Measurements from ENCODE around the gene EWSR1.
"Not testable (repeated sequence)": the region's sequence is repeated elsewhere in the genome, so short reads cannot be mapped to it uniquely, and the experiment has no call there.

EWSR1 gene

DNA sequence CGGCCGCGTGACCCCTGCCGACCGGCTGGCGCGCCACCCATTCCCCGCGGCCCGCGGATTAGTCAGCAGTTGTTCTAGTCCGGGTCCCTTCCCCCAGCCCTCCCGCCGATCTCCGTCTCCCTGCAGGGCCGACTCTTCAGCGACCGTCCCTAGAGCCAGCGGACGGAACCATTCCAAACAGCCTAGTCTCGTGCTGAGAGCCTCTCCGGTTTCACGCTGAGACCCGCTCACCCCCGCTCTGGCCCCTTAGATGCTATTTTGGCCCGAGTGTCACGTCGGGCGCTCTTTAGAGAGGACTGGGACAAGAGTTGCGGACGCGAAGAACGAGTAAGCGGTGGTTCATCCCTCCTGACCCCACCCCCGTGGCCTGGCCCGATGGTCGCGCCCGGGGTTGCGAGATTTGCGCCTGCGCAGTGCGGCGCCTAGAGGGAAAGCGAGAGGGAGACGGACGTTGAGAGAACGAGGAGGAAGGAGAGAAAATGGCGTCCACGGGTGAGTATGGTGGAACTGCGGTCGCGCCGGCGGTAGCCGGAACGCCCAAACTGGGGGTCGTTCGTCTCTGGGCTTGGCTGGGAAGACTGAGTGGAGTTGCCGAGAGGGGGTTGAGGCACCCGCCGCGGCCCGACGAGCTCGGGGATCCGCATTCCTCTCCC lies at the start of gene EWSR1, which contains the start of gene RHBDD3:
EWSR1 (plus strand) TSS at position 411 of the 653 bp plus-strand sequence; CDS start at position 480, 69 bp downstream.
RHBDD3 (minus strand) TSS at position 124 of the 653 bp plus-strand sequence. CDS start 2,355 bp downstream, outside the sequence.
- peak; percentile 98 to 99 for DNase-seq
- TF ChIP-seq POLR2A (IDR thresholded peaks at IDR 0.05; ENCODE audit: low read length) = peak; percentile 92
- no peak for TF ChIP-seq GATA1 (IDR thresholded peaks at IDR 0.05; ENCODE audit: low read depth, low read length)

DNA sequence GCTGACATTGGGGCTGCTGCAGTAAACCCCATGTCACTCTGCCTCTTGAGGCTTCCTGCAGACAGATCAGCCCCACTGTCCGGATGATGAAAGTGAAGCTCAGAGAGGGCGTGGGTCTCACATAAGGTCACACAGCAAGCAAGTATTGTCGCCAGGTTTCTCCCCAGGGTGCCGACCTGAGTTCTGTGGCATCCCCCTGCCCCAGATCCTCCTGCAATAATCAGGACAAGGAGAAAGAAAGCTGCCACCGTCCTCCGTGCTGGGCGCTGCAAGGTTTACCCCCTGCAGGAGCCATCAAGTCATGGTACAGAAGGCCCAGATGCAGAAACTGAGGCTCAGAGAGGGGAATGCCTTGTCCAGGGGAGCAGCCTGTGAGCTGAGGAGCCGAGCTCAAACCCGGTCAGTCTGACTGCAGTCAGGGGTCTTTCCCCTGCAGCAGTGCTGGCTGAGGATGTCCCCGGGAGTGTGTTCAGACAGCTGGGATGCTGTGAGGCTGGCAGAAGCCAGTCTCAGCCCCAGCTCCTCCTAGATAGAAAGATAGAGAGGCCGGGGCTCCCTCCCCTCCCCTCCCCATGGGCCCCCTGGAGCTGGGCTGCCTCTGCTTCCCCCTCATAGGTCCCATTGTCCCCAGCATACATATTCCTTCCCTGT lies 49.2 kb upstream of the EWSR1 start:
- DNase-seq = no peak
- peak; percentile 40 for TF ChIP-seq POLR2A (IDR thresholded peaks at IDR 0.05; ENCODE audit: low read length)
- no peak for TF ChIP-seq GATA1 (IDR thresholded peaks at IDR 0.05; ENCODE audit: low read depth, low read length)

DNA sequence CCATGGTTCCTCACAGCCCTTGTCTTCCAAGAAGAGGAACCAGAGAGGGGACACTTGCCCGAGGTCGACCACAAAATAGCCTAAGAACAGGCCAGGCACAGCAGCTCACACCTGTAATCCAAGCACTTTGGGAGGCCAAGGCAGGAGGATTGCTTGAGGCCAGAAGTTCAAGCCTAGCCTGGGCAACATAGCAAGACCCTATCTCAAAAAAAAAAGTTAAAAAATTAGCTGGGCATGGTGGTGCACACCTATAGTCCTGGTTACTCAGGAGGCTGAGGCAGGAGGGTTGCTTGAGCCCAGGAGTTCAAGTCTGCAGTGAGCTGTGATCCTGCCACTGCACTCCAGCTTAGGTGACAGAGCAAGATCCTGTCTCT lies 48.7 kb upstream of the EWSR1 start:
- DNase-seq = not testable (repeated sequence)

DNA sequence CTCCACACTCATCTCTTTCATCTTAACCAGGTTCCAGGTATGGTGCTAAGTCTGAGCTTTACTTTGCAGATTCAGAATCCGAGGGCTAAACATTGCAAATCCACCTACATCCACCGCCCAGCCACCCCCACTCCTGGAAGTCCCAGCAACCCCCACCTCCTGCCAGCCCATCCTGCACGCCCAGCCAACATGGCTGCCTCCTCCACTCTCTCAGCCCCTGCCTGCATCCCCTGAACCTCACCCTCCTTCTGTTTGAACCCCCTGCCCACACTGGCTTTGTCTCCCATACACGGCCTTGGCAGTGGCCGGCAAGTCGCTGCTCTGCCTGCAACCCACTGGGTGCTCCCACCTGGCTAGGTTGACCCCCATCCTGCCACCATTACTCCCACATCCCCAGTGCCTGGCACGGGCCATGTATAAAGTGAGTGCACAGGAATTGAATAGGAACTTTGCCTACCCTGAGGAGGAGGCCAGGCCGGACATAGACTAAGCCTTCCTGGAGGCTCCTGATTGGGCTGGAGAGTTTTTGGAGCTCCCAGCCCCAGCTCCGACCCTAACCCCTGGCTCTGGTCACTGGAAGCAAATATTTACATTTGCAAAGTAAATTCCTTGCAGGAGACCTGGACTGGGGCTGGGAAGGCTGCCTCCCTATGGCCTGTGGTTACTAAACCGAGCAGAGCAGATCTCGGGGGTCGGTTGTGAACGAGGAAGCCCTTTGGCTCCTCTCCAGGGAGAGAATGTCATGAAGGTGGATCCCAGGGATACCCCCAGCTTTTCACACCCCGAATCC lies 48.0 kb upstream of the EWSR1 start:
- TF ChIP-seq POLR2A (IDR thresholded peaks at IDR 0.05; ENCODE audit: low read length) (peak; percentile 33), GATA1 (IDR thresholded peaks at IDR 0.05; ENCODE audit: low read depth, low read length) (no peak)
- no peak for DNase-seq

GRCh38 chr22:29224121-29224858 lies 43.8 kb upstream of the EWSR1 start:
- no peak for DNase-seq

DNA sequence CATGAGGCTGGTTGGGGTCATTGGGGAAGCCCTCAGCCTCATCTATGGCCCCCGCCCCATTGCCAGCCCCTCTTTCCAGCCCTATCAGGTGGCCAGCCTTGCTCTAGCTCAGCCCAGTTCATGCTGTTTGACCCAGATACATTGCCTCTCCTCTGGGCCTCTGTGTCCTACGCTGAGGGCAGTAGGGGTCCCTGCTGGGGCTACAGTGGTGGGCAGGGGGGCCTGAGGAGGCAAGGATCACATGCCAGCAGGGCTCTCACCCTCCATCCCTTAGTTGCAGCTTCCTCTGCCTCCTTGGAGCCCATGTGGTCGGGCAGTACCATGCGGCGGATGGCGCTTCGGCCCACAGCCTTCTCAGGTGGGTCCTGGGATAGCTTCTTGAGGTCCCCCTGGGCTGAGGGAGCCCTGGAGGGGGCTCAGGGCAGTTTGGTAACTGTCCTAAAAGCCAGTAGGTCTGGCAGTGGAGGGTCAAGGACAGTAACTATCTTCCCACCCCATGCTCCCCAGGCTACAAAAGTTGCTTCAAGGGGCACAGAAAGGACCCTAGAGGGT lies 43.1 kb upstream of the EWSR1 start:
- no peak for TF ChIP-seq POLR2A (IDR thresholded peaks at IDR 0.05; ENCODE audit: low read length)
- TF ChIP-seq GATA1 (IDR thresholded peaks at IDR 0.05; ENCODE audit: low read depth, low read length) = no peak
- no peak for DNase-seq

More at GRCh38 chr22:29224121-29224858, 43.8 kb upstream of the EWSR1 start:
- TF ChIP-seq POLR2A (IDR thresholded peaks at IDR 0.05; ENCODE audit: low read length) (no peak), GATA1 (IDR thresholded peaks at IDR 0.05; ENCODE audit: low read depth, low read length) (no peak)

DNA sequence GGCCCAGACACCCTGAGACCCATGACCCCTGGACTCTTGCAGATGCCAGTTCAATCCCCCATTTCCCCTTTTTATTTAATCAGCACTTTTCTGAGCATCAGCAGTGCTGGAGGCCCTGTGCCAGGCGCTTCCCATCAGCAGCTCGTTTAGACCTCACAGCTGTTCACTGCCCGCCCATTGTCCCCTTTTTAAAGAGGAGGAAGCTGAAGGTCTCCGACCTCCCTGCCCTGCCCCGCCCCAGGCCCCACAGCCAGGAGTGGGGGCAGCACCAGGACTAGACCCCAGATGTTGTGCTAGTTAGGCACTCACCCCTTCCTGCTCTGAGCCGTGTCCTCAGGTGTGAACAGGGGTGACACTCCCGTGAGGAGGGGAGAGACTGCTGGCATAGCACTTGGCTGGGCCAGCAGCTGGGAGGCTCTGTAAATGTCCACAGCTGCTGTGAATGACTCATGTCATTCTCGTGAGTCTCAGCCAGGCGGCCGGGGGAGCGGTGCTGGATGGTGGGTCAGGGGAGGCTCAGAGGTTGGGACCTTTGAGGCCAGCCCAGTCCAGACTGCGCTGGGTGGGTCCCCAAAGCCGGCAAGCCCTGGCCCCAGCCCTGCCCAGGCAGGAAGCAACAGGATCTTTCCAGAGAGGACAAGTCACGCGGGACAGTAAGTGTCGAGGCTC lies 42.5 kb upstream of the EWSR1 start:
- DNase-seq = no peak
- TF ChIP-seq GATA1 (IDR thresholded peaks at IDR 0.05; ENCODE audit: low read depth, low read length) (no peak), POLR2A (IDR thresholded peaks at IDR 0.05; ENCODE audit: low read length) (peak; percentile 28)

- no peak for DNase-seq
- TF ChIP-seq POLR2A (IDR thresholded peaks at IDR 0.05; ENCODE audit: low read length) (no peak), GATA1 (IDR thresholded peaks at IDR 0.05; ENCODE audit: low read depth, low read length) (no peak)
Measured at GRCh38 chr22:29226351-29226981, 41.6 kb upstream of the EWSR1 start.

DNA sequence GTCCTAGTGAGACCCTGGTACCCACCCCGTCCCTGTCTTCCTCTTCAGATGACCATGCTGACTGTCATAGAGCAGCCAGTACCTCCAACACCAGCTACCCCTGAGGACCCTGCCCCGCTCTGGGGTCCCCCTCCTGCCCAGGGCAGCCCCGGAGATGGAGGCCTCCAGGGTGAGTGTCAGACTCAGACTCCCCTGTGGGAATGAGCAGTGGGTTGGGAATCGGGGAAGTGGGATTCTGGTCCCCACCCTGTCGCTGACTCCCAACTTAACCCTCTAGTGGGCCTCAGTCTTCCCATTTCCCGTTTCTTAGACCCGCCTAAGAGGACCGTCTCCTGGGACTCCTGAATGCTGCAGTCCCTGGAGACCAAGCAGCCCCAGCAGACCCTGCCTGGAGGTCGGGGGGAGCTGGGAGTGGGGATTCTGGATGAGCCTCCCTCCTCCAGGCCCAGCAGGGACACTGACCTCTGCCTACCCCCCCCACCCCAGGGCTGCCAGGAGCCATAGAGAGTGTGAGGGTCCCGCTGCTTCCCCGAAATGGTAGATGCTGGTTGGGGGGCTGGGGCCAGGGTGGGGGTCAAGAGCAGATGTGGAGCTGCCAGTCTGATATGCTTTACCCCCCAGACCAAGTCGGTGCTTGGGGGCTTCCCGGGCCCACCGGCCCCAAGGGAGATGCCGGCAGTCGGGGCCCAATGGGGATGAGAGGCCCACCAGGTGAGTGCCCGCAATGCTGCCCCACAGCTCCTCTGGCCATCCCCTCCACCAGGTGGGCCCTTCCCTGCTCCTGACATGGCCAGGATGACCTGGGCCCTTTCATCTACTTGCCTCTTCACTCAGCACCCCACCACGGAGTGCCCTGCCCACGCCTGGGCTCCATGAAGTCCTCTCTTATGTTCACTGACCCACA lies 36.8 kb upstream of the EWSR1 start:
- no peak for TF ChIP-seq GATA1 (IDR thresholded peaks at IDR 0.05; ENCODE audit: low read depth, low read length)

GRCh38 chr22:29231971-29232959 lies 35.8 kb upstream of the EWSR1 start:
- no peak for TF ChIP-seq GATA1 (IDR thresholded peaks at IDR 0.05; ENCODE audit: low read depth, low read length)
- TF ChIP-seq POLR2A (IDR thresholded peaks at IDR 0.05; ENCODE audit: low read length) = peak; percentile 44

More for the DNA sequence above, 36.8 kb upstream of the EWSR1 start:
- no peak for DNase-seq

More at GRCh38 chr22:29231971-29232959, 35.8 kb upstream of the EWSR1 start:
- DNase-seq = no peak

All from erythroblast (primary cell).